Parathyroid adenoma (tissue), 2 donors: Measurements from ENCODE around the gene GRK1.

Source experiments
- H2AFZ ChIP-seq: fragments of 300-600 bp; sonication (generic); one replicate; pipeline ENCODE4 v1.7.0; 2017; ENCODE audit warnings: antibody characterized with exemption, mild to moderate bottlenecking
- H3K27ac ChIP-seq: fragments of 300-600 bp; sonication (generic); one replicate; pipeline ENCODE4 v1.7.0; 2017
- H3K27me3 ChIP-seq: fragments of 300-600 bp; sonication (generic); one replicate; pipeline ENCODE4 v1.7.0; 2017; ENCODE audit warnings: low read length; ENCODE audit not compliant: control insufficient read depth, insufficient read depth
- H3K36me3 ChIP-seq: fragments of 300-600 bp; sonication (generic); one replicate; pipeline ENCODE4 v1.7.0; 2017; ENCODE audit warnings: low read length; ENCODE audit not compliant: control insufficient read depth, insufficient read depth
- H3K4me1 ChIP-seq: fragments of 300-600 bp; sonication (generic); one replicate; pipeline ENCODE4 v1.7.0; 2017; ENCODE audit warnings: control low read depth
- H3K4me2 ChIP-seq: fragments of 300-600 bp; sonication (generic); one replicate; pipeline ENCODE4 v1.7.0; 2017; ENCODE audit warnings: low read length
- H3K4me3 ChIP-seq: fragments of 300-600 bp; sonication (generic); one replicate; pipeline ENCODE4 v1.7.0; 2017; ENCODE audit warnings: low read depth, low read length
- H3K79me2 ChIP-seq: fragments of 300-600 bp; sonication (generic); one replicate; pipeline ENCODE4 v1.7.0; 2017; ENCODE audit warnings: control low read depth
- H3K9ac ChIP-seq: fragments of 300-600 bp; sonication (generic); one replicate; pipeline ENCODE4 v1.7.0; 2017; ENCODE audit warnings: mild to moderate bottlenecking
- H3K9me3 ChIP-seq: fragments of 300-600 bp; sonication (generic); one replicate; pipeline ENCODE4 v1.7.0; 2017; ENCODE audit warnings: low read length; ENCODE audit not compliant: control insufficient read depth
- TF ChIP-seq, protein P1 (sequence below): fragments of 300-600 bp; sonication (generic); IDR thresholded peaks from one replicate; pipeline ENCODE4 v1.7.0; 2017; ENCODE audit warnings: antibody characterized with exemption, mild to moderate bottlenecking
- donor health status: primary hyperparathyroidism.

GRK1 gene

DNA sequence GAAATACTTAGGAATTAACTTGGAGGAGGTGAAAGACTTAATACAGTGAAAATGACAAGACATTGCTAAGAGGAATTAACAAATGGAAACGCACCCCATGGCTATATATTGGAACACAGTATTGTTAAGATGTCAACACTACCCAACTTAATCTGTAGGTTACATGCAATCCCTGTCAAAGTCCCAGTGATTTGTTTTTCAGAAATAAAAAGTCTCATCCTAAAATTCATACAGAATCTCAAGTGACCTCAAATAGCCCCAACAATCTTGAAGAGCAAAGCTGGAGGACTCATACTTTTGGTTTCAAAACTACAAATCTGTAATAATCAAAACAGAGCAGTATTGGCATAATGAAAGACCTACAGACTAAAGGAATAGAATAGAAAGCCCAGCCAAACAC is 22.2 kb upstream of the GRK1 start:
- TF ChIP-seq, protein P1, sequence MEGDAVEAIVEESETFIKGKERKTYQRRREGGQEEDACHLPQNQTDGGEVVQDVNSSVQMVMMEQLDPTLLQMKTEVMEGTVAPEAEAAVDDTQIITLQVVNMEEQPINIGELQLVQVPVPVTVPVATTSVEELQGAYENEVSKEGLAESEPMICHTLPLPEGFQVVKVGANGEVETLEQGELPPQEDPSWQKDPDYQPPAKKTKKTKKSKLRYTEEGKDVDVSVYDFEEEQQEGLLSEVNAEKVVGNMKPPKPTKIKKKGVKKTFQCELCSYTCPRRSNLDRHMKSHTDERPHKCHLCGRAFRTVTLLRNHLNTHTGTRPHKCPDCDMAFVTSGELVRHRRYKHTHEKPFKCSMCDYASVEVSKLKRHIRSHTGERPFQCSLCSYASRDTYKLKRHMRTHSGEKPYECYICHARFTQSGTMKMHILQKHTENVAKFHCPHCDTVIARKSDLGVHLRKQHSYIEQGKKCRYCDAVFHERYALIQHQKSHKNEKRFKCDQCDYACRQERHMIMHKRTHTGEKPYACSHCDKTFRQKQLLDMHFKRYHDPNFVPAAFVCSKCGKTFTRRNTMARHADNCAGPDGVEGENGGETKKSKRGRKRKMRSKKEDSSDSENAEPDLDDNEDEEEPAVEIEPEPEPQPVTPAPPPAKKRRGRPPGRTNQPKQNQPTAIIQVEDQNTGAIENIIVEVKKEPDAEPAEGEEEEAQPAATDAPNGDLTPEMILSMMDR: no peak

DNA sequence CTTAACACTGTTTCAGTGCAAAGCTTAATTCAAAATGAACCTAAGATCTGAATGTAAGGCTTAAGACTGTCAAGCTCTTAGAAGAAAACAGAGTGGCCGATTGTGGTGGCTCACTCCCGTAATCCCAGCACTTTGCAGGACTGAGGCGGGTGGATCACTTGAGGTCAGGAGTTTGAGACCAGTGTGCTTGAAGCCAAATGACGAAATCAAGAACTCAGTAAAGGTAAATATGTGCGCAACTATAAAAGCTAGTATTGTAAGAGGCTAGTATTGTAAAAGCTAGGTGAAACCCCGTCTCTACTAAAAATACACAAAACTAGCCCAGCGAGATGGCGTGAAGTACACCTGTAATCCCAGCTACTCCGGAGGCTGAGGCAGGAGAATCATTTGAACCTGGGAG is 21.7 kb upstream of the GRK1 start:
- H3K9me3 ChIP-seq: no peaks in the 10 kb centered on the region
- H3K27ac ChIP-seq: no peak overlapping the region
- H3K27me3 ChIP-seq: no peaks in the 10 kb centered on the region
- no peaks in the 10 kb centered on the region for H3K36me3 ChIP-seq
- TF ChIP-seq, protein P1: no peak
- H3K4me3 ChIP-seq: no peak overlapping the region
- no peaks in the 10 kb centered on the region for H3K79me2 ChIP-seq
- H3K4me1 ChIP-seq: peaks cover 11% of the 10 kb centered on the region
- no peak overlapping the region for H3K9ac ChIP-seq
- H3K4me2 ChIP-seq: no peak overlapping the region
- H2AFZ ChIP-seq: no peak overlapping the region

More for the DNA sequence above, 22.2 kb upstream of the GRK1 start:
- peaks cover 11% of the 10 kb centered on the region for H3K4me1 ChIP-seq
- no peak overlapping the region for H3K9ac ChIP-seq
- H3K27ac ChIP-seq: no peak overlapping the region
- H3K27me3 ChIP-seq: no peaks in the 10 kb centered on the region
- H3K9me3 ChIP-seq: no peaks in the 10 kb centered on the region
- H2AFZ ChIP-seq: no peak overlapping the region
- H3K4me3 ChIP-seq: no peak overlapping the region
- no peaks in the 10 kb centered on the region for H3K36me3 ChIP-seq
- H3K79me2 ChIP-seq: no peaks in the 10 kb centered on the region
- H3K4me2 ChIP-seq: no peak overlapping the region

DNA sequence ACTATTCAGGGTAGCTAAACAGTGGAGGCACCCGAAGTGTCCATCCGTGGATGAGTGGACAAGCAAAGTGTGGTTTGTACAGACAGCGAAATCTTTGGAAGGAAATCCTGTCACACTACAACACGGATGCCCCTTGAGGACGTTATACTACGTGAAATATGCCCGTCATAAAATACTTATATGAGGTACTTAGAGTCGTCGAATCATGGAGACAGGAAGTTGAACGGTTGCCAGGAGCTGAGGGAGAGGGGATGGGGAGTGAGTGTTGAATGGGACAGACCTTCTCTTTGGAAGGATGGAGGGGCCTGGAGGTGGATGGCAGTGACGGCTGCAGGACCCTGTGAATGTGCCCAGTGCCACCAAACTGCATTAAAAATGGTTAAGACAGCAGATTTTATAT is 20.6 kb upstream of the GRK1 start:
- Histone ChIP-seq H3K9me3 (no peaks in the 10 kb centered on the region), H3K4me1 (peaks cover 11% of the 10 kb centered on the region), H3K27me3 (no peaks in the 10 kb centered on the region), H3K36me3 (no peaks in the 10 kb centered on the region), H2AFZ (no peak overlapping the region), H3K4me2 (no peak overlapping the region), H3K79me2 (no peaks in the 10 kb centered on the region), H3K9ac (no peak overlapping the region), H3K4me3 (no peak overlapping the region), H3K27ac (no peak overlapping the region)
- TF ChIP-seq, protein P1: no peak

DNA sequence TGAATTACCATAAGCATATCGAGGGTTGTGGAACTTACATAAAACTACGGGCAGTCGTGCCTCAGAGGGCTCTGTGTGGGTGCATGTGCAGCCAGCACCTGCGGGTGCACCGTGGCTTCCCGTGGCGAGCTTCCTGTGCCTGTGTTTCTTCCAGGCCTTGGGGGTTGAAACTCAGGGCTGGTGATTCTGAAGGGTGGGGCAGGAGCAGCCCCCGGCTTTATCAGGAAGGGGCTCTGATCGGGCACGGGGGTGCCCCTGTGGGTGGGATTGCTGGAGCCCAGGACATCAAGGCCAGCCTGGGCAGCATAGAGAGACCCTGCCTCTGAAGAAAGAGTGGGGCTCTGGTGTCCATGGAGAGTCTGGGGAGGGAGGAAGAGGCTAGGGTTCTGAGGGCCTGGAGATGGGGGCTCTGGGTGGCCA is 20.1 kb upstream of the GRK1 start:
- H3K27ac ChIP-seq: peak overlapping the region; percentile 63
- H3K9me3 ChIP-seq: no peaks in the 10 kb centered on the region
- no peak overlapping the region for H3K9ac ChIP-seq

More for the DNA sequence above, 20.1 kb upstream of the GRK1 start:
- Histone ChIP-seq H3K79me2 (no peaks in the 10 kb centered on the region), H3K36me3 (no peaks in the 10 kb centered on the region), H2AFZ (no peak overlapping the region), H3K4me1 (peaks cover 11% of the 10 kb centered on the region), H3K27me3 (no peaks in the 10 kb centered on the region), H3K4me2 (peak overlapping the region; percentile 7), H3K4me3 (no peak overlapping the region)
- TF ChIP-seq, protein P1: no peak
